ENCODE results near the gene LRRC28. TPM values are rescaled to one million over a fixed set of nuclear protein-coding genes. Genes with fewer than 3 reads are reported as not detected.

Gene LRRC28
- total and polyA plus RNA-seq, 10 of the 15 experiments (the other 5 are each of a cell fraction or from before 2014, with no cell fraction given): 21.3 to 54.9 (median 27.7) TPM

GRCh38 chr15:99396375-99396774 lies 145.1 kb downstream of the LRRC28 start:
- Histone ChIP-seq H3K4me2 (ENCODE audit: control insufficient read depth, insufficient read depth) (no peak overlapping the region), H3K9ac (ENCODE audit: control insufficient read depth, insufficient read depth, low read length) (no peak overlapping the region), H3K4me1 (ENCODE audit: control insufficient read depth, insufficient read depth, low read length) (no peaks in the 10 kb centered on the region), H3K27me3 (replicated peaks in 1 of 2; ENCODE audit: control insufficient read depth in 2 of 2, insufficient read depth in 2 of 2, low read length in 1 of 2) (no peaks in the 10 kb centered on the region), H2AFZ (ENCODE audit: control insufficient read depth, low read depth, low read length) (no peak overlapping the region), H3K9me3 (replicated peaks; ENCODE audit: control insufficient read depth, insufficient read depth, low read length) (0 out of 3 replicates have a peak, but pooled peaks cover 1% of the 10 kb centered on the region), H3K36me3 (ENCODE audit: control insufficient read depth in 2 of 2, insufficient read depth in 2 of 2, low read length in 1 of 2) (no peaks in the 10 kb centered on the region), H3K4me3 (no peak overlapping the region), H4K20me1 (ENCODE audit: control insufficient read depth, insufficient read depth) (no peaks in the 10 kb centered on the region), H3K27ac (ENCODE audit: control insufficient read depth, insufficient read depth) (no peak overlapping the region), H3K79me2 (ENCODE audit: control insufficient read depth, insufficient read depth, low read length) (no peaks in the 10 kb centered on the region)
- 96% methylated on average over 5 of the region's 5 CpGs for WGBS (ENCODE audit: insufficient coverage, insufficient replicate concordance, low lambda C conversion rate, missing lambda C conversion rate)
- BruUV-seq (replicated peaks): no TSS peak
- TF ChIP-seq SPI1 (IDR thresholded peaks at IDR 0.05; ENCODE audit: borderline replicate concordance, insufficient read depth, low read depth, low read length) (no peak), SREBF2 (IDR thresholded peaks at IDR 0.05; ENCODE audit: low read length) (no peak), CEBPB (IDR thresholded peaks at IDR 0.05; ENCODE audit: borderline replicate concordance in 1 of 2, low read depth in 2 of 2, low read length in 2 of 2) (no peak), MLLT1 (IDR thresholded peaks at IDR 0.05) (no peak), KLF5 (IDR thresholded peaks at IDR 0.05; ENCODE audit: partially characterized antibody) (no peak), NR2C1 (IDR thresholded peaks at IDR 0.05) (no peak), ASH2L (IDR thresholded peaks at IDR 0.05; ENCODE audit: borderline replicate concordance, low read depth) (no peak), SUZ12 (IDR thresholded peaks at IDR 0.05; ENCODE audit: unreplicated experiment) (no peak), ESRRA (IDR thresholded peaks at IDR 0.05; ENCODE audit: low read length) (no peak), PAX5 (IDR thresholded peaks at IDR 0.05; ENCODE audit: borderline replicate concordance, low read depth, low read length) (no peak)
- TF ChIP-seq, protein P1, sequence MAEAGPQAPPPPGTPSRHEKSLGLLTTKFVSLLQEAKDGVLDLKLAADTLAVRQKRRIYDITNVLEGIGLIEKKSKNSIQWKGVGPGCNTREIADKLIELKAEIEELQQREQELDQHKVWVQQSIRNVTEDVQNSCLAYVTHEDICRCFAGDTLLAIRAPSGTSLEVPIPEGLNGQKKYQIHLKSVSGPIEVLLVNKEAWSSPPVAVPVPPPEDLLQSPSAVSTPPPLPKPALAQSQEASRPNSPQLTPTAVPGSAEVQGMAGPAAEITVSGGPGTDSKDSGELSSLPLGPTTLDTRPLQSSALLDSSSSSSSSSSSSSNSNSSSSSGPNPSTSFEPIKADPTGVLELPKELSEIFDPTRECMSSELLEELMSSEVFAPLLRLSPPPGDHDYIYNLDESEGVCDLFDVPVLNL (IDR thresholded peaks at IDR 0.05; ENCODE audit: low read depth, low read length): no peak
- TF ChIP-seq, protein P2, sequence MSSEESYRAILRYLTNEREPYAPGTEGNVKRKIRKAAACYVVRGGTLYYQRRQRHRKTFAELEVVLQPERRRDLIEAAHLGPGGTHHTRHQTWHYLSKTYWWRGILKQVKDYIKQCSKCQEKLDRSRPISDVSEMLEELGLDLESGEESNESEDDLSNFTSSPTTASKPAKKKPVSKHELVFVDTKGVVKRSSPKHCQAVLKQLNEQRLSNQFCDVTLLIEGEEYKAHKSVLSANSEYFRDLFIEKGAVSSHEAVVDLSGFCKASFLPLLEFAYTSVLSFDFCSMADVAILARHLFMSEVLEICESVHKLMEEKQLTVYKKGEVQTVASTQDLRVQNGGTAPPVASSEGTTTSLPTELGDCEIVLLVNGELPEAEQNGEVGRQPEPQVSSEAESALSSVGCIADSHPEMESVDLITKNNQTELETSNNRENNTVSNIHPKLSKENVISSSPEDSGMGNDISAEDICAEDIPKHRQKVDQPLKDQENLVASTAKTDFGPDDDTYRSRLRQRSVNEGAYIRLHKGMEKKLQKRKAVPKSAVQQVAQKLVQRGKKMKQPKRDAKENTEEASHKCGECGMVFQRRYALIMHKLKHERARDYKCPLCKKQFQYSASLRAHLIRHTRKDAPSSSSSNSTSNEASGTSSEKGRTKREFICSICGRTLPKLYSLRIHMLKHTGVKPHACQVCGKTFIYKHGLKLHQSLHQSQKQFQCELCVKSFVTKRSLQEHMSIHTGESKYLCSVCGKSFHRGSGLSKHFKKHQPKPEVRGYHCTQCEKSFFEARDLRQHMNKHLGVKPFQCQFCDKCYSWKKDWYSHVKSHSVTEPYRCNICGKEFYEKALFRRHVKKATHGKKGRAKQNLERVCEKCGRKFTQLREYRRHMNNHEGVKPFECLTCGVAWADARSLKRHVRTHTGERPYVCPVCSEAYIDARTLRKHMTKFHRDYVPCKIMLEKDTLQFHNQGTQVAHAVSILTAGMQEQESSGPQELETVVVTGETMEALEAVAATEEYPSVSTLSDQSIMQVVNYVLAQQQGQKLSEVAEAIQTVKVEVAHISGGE (CRISPR knock-in tag; IDR thresholded peaks at IDR 0.05): no peak
- ChIA-PET SMC1A (ENCODE audit: uncharacterized antibody, unreplicated experiment) (interaction anchor here (0.7 to 1.6 kb wide), 3 partner anchors 12 to 307 kb away, joined by 3 to 4 read pairs (median 4); no protein-coding TSS in a partner anchor), CTCF (interaction anchor here (1.2 kb wide), 1 partner anchor 8 kb away, joined by 3 read pairs; no protein-coding TSS in a partner anchor), RAD21 (ENCODE audit: unreplicated experiment) (no interaction called here), POLR2A (no interaction called here)
- ATAC-seq: no peak
- DNase-seq (ENCODE audit: low read depth, low spot score): no peak
- peak; percentile 23 for FAIRE-seq
- intact Hi-C loops (cut with micrococcal nuclease; ENCODE audit: unreplicated experiment): no loop called here
- in situ Hi-C loops (cut with MboI): no loop called here
